Measurements from ENCODE around the gene ATXN3L. TPM values are rescaled to one million over a fixed set of nuclear protein-coding genes. Genes with fewer than 3 reads are reported as not detected.

The ATXN3L gene
- total and polyA plus RNA-seq, 10 of the 15 experiments (the other 5 are each of a cell fraction or from before 2014, with no cell fraction given), result not detected

GRCh38 chrX:13287816-13288215, 32.0 kb downstream of the ATXN3L start:
- no TSS peak for BruUV-seq (replicated peaks)
- Histone ChIP-seq H3K36me3 (ENCODE audit: control insufficient read depth in 2 of 2, insufficient read depth in 2 of 2, low read length in 1 of 2) (no peaks in the 10 kb centered on the region), H3K4me3 (no peak overlapping the region), H4K20me1 (ENCODE audit: control insufficient read depth, insufficient read depth) (no peaks in the 10 kb centered on the region), H3K9ac (ENCODE audit: control insufficient read depth, insufficient read depth, low read length) (no peak overlapping the region), H3K4me1 (ENCODE audit: control insufficient read depth, insufficient read depth, low read length) (no peaks in the 10 kb centered on the region), H2AFZ (ENCODE audit: control insufficient read depth, low read depth, low read length) (no peak overlapping the region), H3K79me2 (ENCODE audit: control insufficient read depth, insufficient read depth, low read length) (no peaks in the 10 kb centered on the region), H3K27me3 (replicated peaks in 1 of 2; ENCODE audit: control insufficient read depth in 2 of 2, insufficient read depth in 2 of 2, low read length in 1 of 2) (no peaks in the 10 kb centered on the region), H3K4me2 (ENCODE audit: control insufficient read depth, insufficient read depth) (no peak overlapping the region), H3K27ac (ENCODE audit: control insufficient read depth, insufficient read depth) (no peak overlapping the region), H3K9me3 (replicated peaks; ENCODE audit: control insufficient read depth, insufficient read depth, low read length) (peaks cover 10% of the 10 kb centered on the region; the same call in 2 of the 3 replicates)
- no peak for ATAC-seq
- POLR2A ChIA-PET, result no interaction called here
- 42% methylated on average over 2 of the region's 2 CpGs for WGBS (ENCODE audit: insufficient coverage, insufficient replicate concordance, low lambda C conversion rate, missing lambda C conversion rate)
- DNase-seq (ENCODE audit: low read depth, low spot score), result no peak
- RAD21 ChIA-PET (ENCODE audit: unreplicated experiment), result no interaction called here
- CTCF ChIA-PET, result interaction anchor here (0.8 kb wide), 1 partner anchor 17 kb away, joined by 3 read pairs; no protein-coding TSS in a partner anchor
- SMC1A ChIA-PET (ENCODE audit: uncharacterized antibody, unreplicated experiment), result interaction anchor here (1.0 to 1.7 kb wide), 3 partner anchors 13 to 47 kb away, joined by 3 to 6 read pairs (median 3); no protein-coding TSS in a partner anchor
- FAIRE-seq, result no peak
- TF ChIP-seq CREM (IDR thresholded peaks at IDR 0.05; ENCODE audit: low read depth) (no peak), CBFB (IDR thresholded peaks at IDR 0.05; ENCODE audit: low read depth) (no peak), ZBTB33 (IDR thresholded peaks at IDR 0.05) (no peak), CEBPB (IDR thresholded peaks at IDR 0.05; ENCODE audit: borderline replicate concordance in 1 of 2, low read depth in 2 of 2, low read length in 2 of 2) (no peak), ZZZ3 (IDR thresholded peaks at IDR 0.05; ENCODE audit: control insufficient read depth, insufficient read length, low read depth) (no peak), EED (IDR thresholded peaks at IDR 0.05; ENCODE audit: low read depth) (no peak), HDAC6 (IDR thresholded peaks at IDR 0.05; ENCODE audit: unreplicated experiment) (no peak), USF1 (IDR thresholded peaks at IDR 0.05; ENCODE audit: borderline replicate concordance, extremely low read length, insufficient read depth, low read depth, low read length) (no peak), DPF2 (IDR thresholded peaks at IDR 0.05) (no peak)
- TF ChIP-seq, protein P1, sequence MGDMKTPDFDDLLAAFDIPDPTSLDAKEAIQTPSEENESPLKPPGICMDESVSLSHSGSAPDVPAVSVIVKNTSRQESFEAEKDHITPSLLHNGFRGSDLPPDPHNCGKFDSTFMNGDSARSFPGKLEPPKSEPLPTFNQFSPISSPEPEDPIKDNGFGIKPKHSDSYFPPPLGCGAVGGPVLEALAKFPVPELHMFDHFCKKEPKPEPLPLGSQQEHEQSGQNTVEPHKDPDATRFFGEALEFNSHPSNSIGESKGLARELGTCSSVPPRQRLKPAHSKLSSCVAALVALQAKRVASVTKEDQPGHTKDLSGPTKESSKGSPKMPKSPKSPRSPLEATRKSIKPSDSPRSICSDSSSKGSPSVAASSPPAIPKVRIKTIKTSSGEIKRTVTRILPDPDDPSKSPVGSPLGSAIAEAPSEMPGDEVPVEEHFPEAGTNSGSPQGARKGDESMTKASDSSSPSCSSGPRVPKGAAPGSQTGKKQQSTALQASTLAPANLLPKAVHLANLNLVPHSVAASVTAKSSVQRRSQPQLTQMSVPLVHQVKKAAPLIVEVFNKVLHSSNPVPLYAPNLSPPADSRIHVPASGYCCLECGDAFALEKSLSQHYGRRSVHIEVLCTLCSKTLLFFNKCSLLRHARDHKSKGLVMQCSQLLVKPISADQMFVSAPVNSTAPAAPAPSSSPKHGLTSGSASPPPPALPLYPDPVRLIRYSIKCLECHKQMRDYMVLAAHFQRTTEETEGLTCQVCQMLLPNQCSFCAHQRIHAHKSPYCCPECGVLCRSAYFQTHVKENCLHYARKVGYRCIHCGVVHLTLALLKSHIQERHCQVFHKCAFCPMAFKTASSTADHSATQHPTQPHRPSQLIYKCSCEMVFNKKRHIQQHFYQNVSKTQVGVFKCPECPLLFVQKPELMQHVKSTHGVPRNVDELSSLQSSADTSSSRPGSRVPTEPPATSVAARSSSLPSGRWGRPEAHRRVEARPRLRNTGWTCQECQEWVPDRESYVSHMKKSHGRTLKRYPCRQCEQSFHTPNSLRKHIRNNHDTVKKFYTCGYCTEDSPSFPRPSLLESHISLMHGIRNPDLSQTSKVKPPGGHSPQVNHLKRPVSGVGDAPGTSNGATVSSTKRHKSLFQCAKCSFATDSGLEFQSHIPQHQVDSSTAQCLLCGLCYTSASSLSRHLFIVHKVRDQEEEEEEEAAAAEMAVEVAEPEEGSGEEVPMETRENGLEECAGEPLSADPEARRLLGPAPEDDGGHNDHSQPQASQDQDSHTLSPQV (IDR thresholded peaks at IDR 0.05), result no peak
- intact Hi-C loops (cut with micrococcal nuclease; ENCODE audit: unreplicated experiment) (no loop called here), in situ Hi-C loops (cut with MboI) (no loop called here)
